MM.1S (cell line): ENCODE data around the gene MARCHF10.

Experiments
- DNase-seq: peaks from one replicate; pipeline ENCODE4 v3.0.0-alpha.2; 2015
- H2AFZ ChIP-seq: fragments of 300-600 bp; sonication (generic); 2 replicates; pipeline ENCODE4 v1.6.0; 2016; ENCODE audit warnings: antibody characterized with exemption, low read length
- H3F3A ChIP-seq: fragments of 300-600 bp; sonication (generic); 2 replicates; pipeline ENCODE4 v1.6.1; 2016; ENCODE audit warnings: mild to moderate bottlenecking, antibody characterized with exemption, low read length, moderate library complexity, mixed read lengths; ENCODE audit not compliant: insufficient read depth
- H3K27ac ChIP-seq: fragments of 300-600 bp; sonication (generic); 2 replicates; pipeline ENCODE4 v1.5.1; 2016; ENCODE audit warnings: mild to moderate bottlenecking, low read length
- H3K27me3 ChIP-seq: fragments of 300-600 bp; sonication (generic); replicated peaks from 2 replicates; pipeline ENCODE4 v1.6.0; 2016; ENCODE audit warnings: low read length; ENCODE audit not compliant: insufficient read depth
- H3K36me3 ChIP-seq: fragments of 300-600 bp; sonication (generic); replicated peaks from 2 replicates; pipeline ENCODE4 v1.6.1; 2016; ENCODE audit warnings: mild to moderate bottlenecking, low read length, mixed read lengths; ENCODE audit not compliant: insufficient read depth
- H3K4me1 ChIP-seq: fragments of 300-600 bp; sonication (generic); 2 replicates; pipeline ENCODE4 v1.6.1; 2016; ENCODE audit warnings: low read length, mixed read lengths
- H3K4me2 ChIP-seq: fragments of 300-600 bp; sonication (generic); 2 replicates; pipeline ENCODE4 v1.6.0; 2016; ENCODE audit warnings: low read depth, low read length
- H3K4me3 ChIP-seq: fragments of 300-600 bp; sonication (generic); 2 replicates; pipeline ENCODE4 v1.5.1; 2016; ENCODE audit warnings: low read length, mixed read lengths
- H3K79me2 ChIP-seq: fragments of 300-600 bp; sonication (generic); 2 replicates; pipeline ENCODE4 v1.6.1; 2016; ENCODE audit warnings: mixed run types, low read length, mixed read lengths
- H3K9ac ChIP-seq: fragments of 300-600 bp; sonication (generic); 2 replicates; pipeline ENCODE4 v1.6.1; 2016; ENCODE audit warnings: low read length, mixed read lengths
- H3K9me2 ChIP-seq: fragments of 300-600 bp; sonication (generic); replicated peaks from 2 replicates; pipeline ENCODE4 v1.6.1; 2016; ENCODE audit warnings: mild to moderate bottlenecking, low read length, mixed read lengths; ENCODE audit not compliant: insufficient read depth
- H3K9me3 ChIP-seq: fragments of 300-600 bp; sonication (generic); replicated peaks from 2 replicates; pipeline ENCODE4 v1.6.1; 2016; ENCODE audit warnings: mild to moderate bottlenecking, low read length, mixed read lengths; ENCODE audit not compliant: insufficient read depth
- H4K20me1 ChIP-seq: fragments of 300-600 bp; sonication (generic); 2 replicates; pipeline ENCODE4 v1.6.1; 2016; ENCODE audit warnings: mild to moderate bottlenecking, low read length, moderate library complexity, mixed read lengths; ENCODE audit not compliant: insufficient read depth
- CTCF ChIP-seq: fragments of 300-600 bp; sonication (generic); IDR thresholded peaks from 2 replicates; pipeline ENCODE4 v1.5.1; 2016; ENCODE audit warnings: antibody characterized with exemption, low read length, mixed read lengths
- EZH2 ChIP-seq: fragments of 300-600 bp; sonication (generic); optimal IDR thresholded peaks from 2 replicates; pipeline ENCODE3; 2017; ENCODE audit warnings: low read depth, mild to moderate bottlenecking, antibody characterized with exemption, low read length, mixed read lengths
- EZH2phosphoT487 ChIP-seq: fragments of 300-600 bp; sonication (generic); IDR thresholded peaks from 2 replicates; pipeline ENCODE4 v1.6.1; 2018; ENCODE audit warnings: antibody characterized with exemption, low read length

Gene MARCHF10

GRCh38 chr17:62661337-62661736, 146.8 kb downstream of the MARCHF10 start:
- Histone ChIP-seq H3K9ac (no peak overlapping the region), H3K27ac (no peak overlapping the region), H4K20me1 (no peaks in the 10 kb centered on the region), H3K9me2 (no peaks in the 10 kb centered on the region), H2AFZ (no peak overlapping the region), H3K4me3 (no peak overlapping the region), H3K4me2 (no peak overlapping the region), H3K79me2 (no peaks in the 10 kb centered on the region), H3K36me3 (no peaks in the 10 kb centered on the region), H3K4me1 (no peaks in the 10 kb centered on the region), H3F3A (no peaks in the 10 kb centered on the region), H3K27me3 (no peaks in the 10 kb centered on the region), H3K9me3 (no peaks in the 10 kb centered on the region)
- TF ChIP-seq CTCF (no peak), EZH2phosphoT487 (no peak), EZH2 (no peak)
- no peak for DNase-seq

GRCh38 chr17:62660629-62661118, 147.4 kb downstream of the MARCHF10 start:
- H2AFZ ChIP-seq, result no peak overlapping the region
- no peaks in the 10 kb centered on the region for H3K79me2 ChIP-seq

GRCh38 chr17:62658136-62658920, 149.8 kb downstream of the MARCHF10 start:
- no peaks in the 10 kb centered on the region for H3K27me3 ChIP-seq
- H3F3A ChIP-seq, result no peaks in the 10 kb centered on the region
- TF ChIP-seq EZH2, result no peak
- no peak for TF ChIP-seq CTCF
- no peak for TF ChIP-seq EZH2phosphoT487

More at GRCh38 chr17:62660629-62661118, 147.4 kb downstream of the MARCHF10 start:
- no peaks in the 10 kb centered on the region for H3K9me2 ChIP-seq
- no peaks in the 10 kb centered on the region for H4K20me1 ChIP-seq
- no peak overlapping the region for H3K4me3 ChIP-seq
- no peaks in the 10 kb centered on the region for H3K9me3 ChIP-seq
- TF ChIP-seq CTCF (no peak), EZH2phosphoT487 (no peak), EZH2 (no peak)
- no peaks in the 10 kb centered on the region for H3K36me3 ChIP-seq
- no peaks in the 10 kb centered on the region for H3K27me3 ChIP-seq
- H3F3A ChIP-seq, result no peaks in the 10 kb centered on the region
- no peak for DNase-seq
- no peak overlapping the region for H3K27ac ChIP-seq
- H3K4me2 ChIP-seq, result no peak overlapping the region
- H3K9ac ChIP-seq, result no peak overlapping the region
- H3K4me1 ChIP-seq, result no peaks in the 10 kb centered on the region

More at GRCh38 chr17:62658136-62658920, 149.8 kb downstream of the MARCHF10 start:
- Histone ChIP-seq H4K20me1 (no peaks in the 10 kb centered on the region), H3K4me3 (no peak overlapping the region), H3K9me2 (no peaks in the 10 kb centered on the region), H2AFZ (no peak overlapping the region), H3K4me1 (no peaks in the 10 kb centered on the region), H3K9ac (no peak overlapping the region), H3K36me3 (no peaks in the 10 kb centered on the region), H3K9me3 (no peaks in the 10 kb centered on the region), H3K27ac (no peak overlapping the region), H3K4me2 (no peak overlapping the region), H3K79me2 (no peaks in the 10 kb centered on the region)
- DNase-seq, result no peak
